Caco-2 (cell line): Measurements from ENCODE around the gene SMARCE1. TPM values are rescaled to one million over a fixed set of nuclear protein-coding genes. Genes with fewer than 3 reads are reported as not detected.

Experiments
- BruUV-seq: library from RNA; stranded (reverse); fragments of 400-500 nt; replicated peaks from 2 replicates; lab custom pipeline; 2021; lab: Mats Ljungman, UMichigan
- CTCF ChIA-PET: fragments of 300-600 bp; sonication (Branson Sonifier 250); formaldehyde crosslinking; loops from one replicate; lab custom pipeline; 2022; ENCODE audit warnings: antibody characterized with exemption; lab: Charles Lee
- POLR2A ChIA-PET: fragments of 300-600 bp; sonication (Branson Sonifier 250); formaldehyde crosslinking; loops from one replicate; lab custom pipeline; 2022; ENCODE audit warnings: antibody characterized with exemption; lab: Charles Lee
- DNase-seq, 2 experiments: peaks; one replicate each; pipeline versions ENCODE4 v3.0.0 to v3.0.0-alpha.2; 2020 to 2022
- H3K27me3 ChIP-seq: replicated peaks from 2 replicates; pipeline ENCODE4 v1.6.0; 2011; ENCODE audit warnings: low read length; ENCODE audit not compliant: control insufficient read depth, insufficient read depth
- H3K36me3 ChIP-seq: 2 replicates; pipeline ENCODE4 v1.5.1; 2011; ENCODE audit warnings: low read length; ENCODE audit not compliant: control insufficient read depth, insufficient read depth
- H3K4me1 ChIP-seq: fragments of 250-450 bp; sonication (Bioruptor Pico); 2 replicates; pipeline ENCODE4 v1.5.1; 2020; ENCODE audit warnings: mild to moderate bottlenecking
- H3K4me3 ChIP-seq: 2 replicates; pipeline ENCODE4 v1.5.1; 2011; ENCODE audit warnings: low read depth, mild to moderate bottlenecking, control low read depth, low read length
- H3K9me3 ChIP-seq: fragments of 250-450 bp; sonication (Bioruptor Pico); 2 replicates; pipeline ENCODE4 v1.5.1; 2020; ENCODE audit warnings: mild to moderate bottlenecking, moderate library complexity
- H3K27ac Mint-ChIP-seq: one replicate; pipeline ENCODE4 v1.8.0; 2022; ENCODE audit warnings: mixed read lengths; ENCODE audit not compliant: unreplicated experiment
- H3K27me3 Mint-ChIP-seq: one replicate; pipeline ENCODE4 v1.8.0; 2022; ENCODE audit warnings: mixed read lengths; ENCODE audit not compliant: insufficient read depth, unreplicated experiment
- H3K36me3 Mint-ChIP-seq: one replicate; pipeline ENCODE4 v1.8.0; 2022; ENCODE audit warnings: mild to moderate bottlenecking, mixed read lengths; ENCODE audit not compliant: insufficient read depth, unreplicated experiment
- H3K4me1 Mint-ChIP-seq: one replicate; pipeline ENCODE4 v1.8.0; 2022; ENCODE audit warnings: low read depth, mixed read lengths; ENCODE audit not compliant: unreplicated experiment
- H3K4me3 Mint-ChIP-seq: one replicate; pipeline ENCODE4 v1.8.0; 2022; ENCODE audit warnings: mild to moderate bottlenecking, moderate library complexity, mixed read lengths; ENCODE audit not compliant: unreplicated experiment
- H3K9me3 Mint-ChIP-seq: one replicate; pipeline ENCODE4 v1.8.0; 2022; ENCODE audit warnings: mixed read lengths; ENCODE audit not compliant: unreplicated experiment
- CTCF ChIP-seq, 2 experiments: fragments of 200-600 bp in 1 of 2; IDR thresholded peaks; 1 replicate in 1 of 2; 2 replicates in 1 of 2; pipeline versions ENCODE4 v1.5.1 to v1.8.0; 2011 to 2022; ENCODE audit warnings: antibody characterized with exemption in 1 of 2, control low read depth in 1 of 2, inconsistent platforms in 1 of 2, low read depth in 1 of 2, low read length in 1 of 2, mild to moderate bottlenecking in 1 of 2, moderate library complexity in 1 of 2; ENCODE audit not compliant: insufficient read depth in 1 of 2, severe bottlenecking in 1 of 2, unreplicated experiment in 1 of 2
- intact Hi-C: fragments of 100-400 bp; cut with micrococcal nuclease; formaldehyde crosslinking; loops from one replicate; pipeline ENCODE4 v1.10.0; 2022; ENCODE audit not compliant: unreplicated experiment
- total RNA-seq: library from RNA; stranded (reverse); gene quantifications from 2 replicates; pipeline ENCODE4 v1.2.3, GENCODE V29; 2022

The SMARCE1 gene
- total RNA-seq, 1 experiment from 2014 or later: 126 TPM

GRCh38 chr17:40671282-40671681 lies 23.7 kb upstream of the SMARCE1 start:
- peaks cover 8% of the 10 kb centered on the region; the same call in 1 of the 2 replicates for H3K4me1 ChIP-seq
- H3K36me3 Mint-ChIP-seq: no peaks in the 10 kb centered on the region
- H3K27ac Mint-ChIP-seq: no peak overlapping the region
- DNase-seq: no peak
- no peaks in the 10 kb centered on the region for H3K27me3 ChIP-seq
- ChIA-PET POLR2A (no interaction called here), CTCF (no interaction called here)
- no peaks in the 10 kb centered on the region for H3K9me3 Mint-ChIP-seq
- H3K9me3 ChIP-seq: no peaks in the 10 kb centered on the region
- no peak overlapping the region for H3K4me3 Mint-ChIP-seq
- H3K27me3 Mint-ChIP-seq: no peaks in the 10 kb centered on the region
- intact Hi-C loops: no loop called here
- H3K4me1 Mint-ChIP-seq: peaks cover 5% of the 10 kb centered on the region
- H3K36me3 ChIP-seq: no peaks in the 10 kb centered on the region
- no TSS peak for BruUV-seq
- H3K4me3 ChIP-seq: no peak overlapping the region
- TF ChIP-seq CTCF (IDR thresholded peaks at IDR 0.05; ENCODE audit: insufficient read depth in 1 of 2, low read depth in 1 of 2, low read length in 1 of 2, severe bottlenecking in 1 of 2, unreplicated experiment in 1 of 2): no peak

GRCh38 chr17:40666331-40666730 lies 18.7 kb upstream of the SMARCE1 start:
- ChIA-PET CTCF (interaction anchor here (0.6 kb wide), 1 partner anchor 126 kb away, joined by 3 read pairs; no protein-coding TSS in a partner anchor), POLR2A (interaction anchor here (0.9 kb wide), 1 partner anchor 1022 kb away, joined by 3 read pairs; no protein-coding TSS in a partner anchor)
- H3K9me3 Mint-ChIP-seq: no peaks in the 10 kb centered on the region
- Histone ChIP-seq H3K9me3 (no peaks in the 10 kb centered on the region), H3K4me1 (peaks cover 14% of the 10 kb centered on the region; the same call in 1 of the 2 replicates), H3K4me3 (no peak overlapping the region), H3K36me3 (no peaks in the 10 kb centered on the region), H3K27me3 (no peaks in the 10 kb centered on the region)
- no peak overlapping the region for H3K4me3 Mint-ChIP-seq
- BruUV-seq: no TSS peak
- no peak overlapping the region for H3K27ac Mint-ChIP-seq
- intact Hi-C loops: no loop called here
- H3K36me3 Mint-ChIP-seq: no peaks in the 10 kb centered on the region
- peak in 1 of 2 experiments; percentile 10 for DNase-seq
- no peak for TF ChIP-seq CTCF (IDR thresholded peaks at IDR 0.05; ENCODE audit: insufficient read depth in 1 of 2, low read depth in 1 of 2, low read length in 1 of 2, severe bottlenecking in 1 of 2, unreplicated experiment in 1 of 2)
- H3K27me3 Mint-ChIP-seq: no peaks in the 10 kb centered on the region
- peaks cover 8% of the 10 kb centered on the region for H3K4me1 Mint-ChIP-seq

GRCh38 chr17:40664582-40665333 lies 17.1 kb upstream of the SMARCE1 start, which contains the start of gene KRT222:
Gene KRT222 (minus strand): TSS chr17:40665177. CDS start chr17:40665099, 78 bp downstream.
- H3K4me1 Mint-ChIP-seq: peaks cover 8% of the 10 kb centered on the region
- Histone ChIP-seq H3K9me3 (no peaks in the 10 kb centered on the region), H3K27me3 (no peaks in the 10 kb centered on the region), H3K4me3 (peak within 1 kb of the TSS; percentile 0; the same call in 1 of the 2 replicates), H3K4me1 (peaks cover 14% of the 10 kb centered on the region; the same call in 1 of the 2 replicates), H3K36me3 (no peaks in the 10 kb centered on the region)
- H3K4me3 Mint-ChIP-seq: peak within 1 kb of the TSS; percentile 26
- intact Hi-C loops: no loop called here
- POLR2A ChIA-PET: interaction anchor here (0.7 kb wide), 1 partner anchor 1024 kb away, joined by 13 read pairs; no protein-coding TSS in a partner anchor
- no peaks in the 10 kb centered on the region for H3K9me3 Mint-ChIP-seq
- H3K27me3 Mint-ChIP-seq: no peaks in the 10 kb centered on the region
- CTCF ChIA-PET: interaction anchor here (0.7 kb wide), 1 partner anchor 24 kb away, joined by 7 read pairs; no protein-coding TSS in a partner anchor
- no peak within 1 kb of the TSS for H3K27ac Mint-ChIP-seq
- DNase-seq: no peak
- BruUV-seq: no TSS peak
- no peak for TF ChIP-seq CTCF (IDR thresholded peaks at IDR 0.05; ENCODE audit: insufficient read depth in 1 of 2, low read depth in 1 of 2, low read length in 1 of 2, severe bottlenecking in 1 of 2, unreplicated experiment in 1 of 2)
- no peaks in the 10 kb centered on the region for H3K36me3 Mint-ChIP-seq
